Right renal cortex interstitium (tissue), 3 donors: ENCODE data around the gene CST7. TPM values are rescaled to one million over a fixed set of nuclear protein-coding genes. Genes with fewer than 3 reads are reported as not detected.

Source experiments
- DNase-seq, 3 donors: peaks; one replicate each; pipeline ENCODE4 v3.0.0-alpha.2; 2013; ENCODE audit warnings: low read depth in 3 of 3, low spot score in 2 of 3
- polyA plus RNA-seq, 3 donors: library from polyadenylated mRNA; unstranded; fragments of 120-200 nt; gene quantifications; one replicate each; pipeline ENCODE4 v1.2.1, GENCODE V29; 2013; ENCODE audit not compliant: insufficient read length in 3 of 3

The CST7 gene
- polyA plus RNA-seq, 3 donors, result 0.12 to 0.79 (median 0.51) TPM

DNA sequence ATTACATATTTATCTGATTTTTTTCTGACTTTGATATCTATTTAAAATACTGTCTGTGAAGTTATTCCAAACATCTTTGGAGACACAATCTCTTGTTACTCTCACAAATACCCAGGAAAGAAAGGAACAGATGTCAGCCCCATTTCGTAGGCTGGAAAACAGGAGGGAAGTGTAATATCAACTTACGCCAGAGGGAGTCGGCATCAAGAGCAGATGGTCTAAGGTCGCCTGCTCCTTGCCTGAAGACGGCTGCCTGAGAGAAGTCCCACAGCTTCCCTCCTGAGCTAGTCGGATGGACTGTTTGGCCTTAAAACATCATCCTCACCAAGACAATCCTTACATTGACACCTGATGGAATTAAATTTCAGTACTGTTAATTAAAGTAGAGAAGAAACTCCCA is 13.4 kb downstream of the CST7 start:
- no peak for DNase-seq

DNA sequence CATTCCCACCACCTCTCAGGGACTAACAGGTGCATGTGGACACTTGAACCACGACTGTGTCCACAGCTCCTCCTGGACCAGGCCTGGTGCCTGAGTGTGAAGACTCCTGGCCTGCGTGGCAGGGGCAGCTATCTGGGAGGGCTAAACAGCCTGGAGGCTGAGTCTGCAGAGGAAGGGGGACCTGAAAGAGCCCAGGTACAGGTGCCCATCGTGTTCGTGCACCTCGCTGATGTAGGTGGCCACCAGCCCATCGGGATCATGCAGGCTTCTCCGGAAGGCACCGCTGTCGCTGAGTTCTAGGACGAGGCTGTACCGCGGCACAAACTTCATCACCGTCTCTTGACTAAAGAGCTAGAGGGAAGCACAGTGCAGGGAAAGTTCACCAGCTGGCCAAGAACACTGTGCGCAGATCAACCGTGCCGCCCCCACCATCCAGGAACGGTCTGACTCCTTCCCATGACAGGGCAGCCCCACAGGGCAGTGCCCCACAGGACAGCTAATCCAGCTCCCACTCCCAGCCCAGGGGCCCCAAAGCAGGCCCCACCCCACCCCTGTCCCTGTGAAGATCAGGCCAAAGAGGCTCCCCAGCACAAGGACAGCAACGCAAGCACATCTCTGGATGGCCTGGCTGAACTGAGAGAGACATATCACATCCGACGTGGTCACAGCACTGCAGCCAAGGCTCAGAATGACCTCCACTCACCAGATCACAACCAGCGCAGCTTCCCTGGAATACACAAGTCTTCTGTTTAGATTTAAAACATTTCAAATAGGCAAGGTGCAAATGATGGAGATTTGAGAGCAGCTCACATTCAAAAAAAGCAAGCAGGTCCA is 14.8 kb downstream of the CST7 start:
- no peak for DNase-seq

DNA sequence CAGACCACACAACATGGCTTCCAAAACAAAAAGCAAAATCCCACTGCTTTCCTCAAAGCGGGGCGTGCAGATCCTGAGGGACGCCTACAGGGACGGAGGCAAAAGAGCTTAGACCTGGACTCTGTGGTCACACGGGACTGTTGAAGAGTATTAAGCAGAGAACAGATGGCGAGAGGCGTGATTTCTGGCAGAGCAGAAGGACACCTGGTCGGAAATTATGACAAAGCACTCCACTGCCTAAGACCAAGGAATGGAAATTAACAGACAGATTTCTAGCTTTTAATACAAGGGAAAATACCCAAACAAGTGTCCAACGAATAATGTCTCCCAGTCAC is 15.4 kb downstream of the CST7 start:
- DNase-seq, result no peak

DNA sequence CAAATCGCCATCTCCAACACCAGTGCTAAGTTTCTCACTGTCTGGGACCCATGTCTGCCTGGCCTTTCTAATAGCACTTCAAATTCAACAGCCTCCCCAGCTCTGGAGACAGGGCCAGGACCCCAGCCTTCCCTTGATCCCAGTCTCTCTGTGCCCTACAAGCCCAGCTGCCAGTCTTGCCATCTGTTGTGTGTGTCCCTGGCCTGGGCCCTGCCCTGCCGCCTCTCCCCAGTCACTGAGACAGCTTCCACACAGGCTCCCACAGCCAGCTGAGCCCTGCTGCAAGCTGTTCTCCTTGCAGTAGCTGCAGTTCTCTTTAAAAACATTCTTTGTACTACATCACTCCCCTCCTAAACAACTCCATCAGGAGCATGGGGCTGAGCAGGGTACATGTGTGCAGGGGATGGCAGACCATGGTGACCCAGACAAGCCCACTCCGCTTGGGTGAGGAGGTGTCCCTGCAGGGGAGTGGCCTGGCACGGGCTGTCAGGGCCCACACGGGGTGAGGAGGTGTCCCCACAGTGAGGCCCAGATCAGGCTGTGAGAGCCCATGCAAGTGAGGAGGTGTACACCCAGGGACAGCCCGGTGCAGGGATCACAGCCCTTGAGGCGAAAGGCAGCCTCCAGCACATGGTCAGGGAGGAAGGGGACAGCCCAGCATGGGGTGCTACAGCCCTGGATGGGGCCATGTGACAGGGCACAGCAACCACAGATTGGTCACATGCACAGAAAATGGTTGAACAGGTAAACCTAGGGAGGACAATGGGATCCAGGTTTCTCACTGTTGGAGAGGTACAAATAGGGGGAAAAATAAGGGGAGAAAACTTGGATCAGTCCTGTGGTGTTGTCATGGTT is 16.2 kb downstream of the CST7 start:
- no peak for DNase-seq

DNA sequence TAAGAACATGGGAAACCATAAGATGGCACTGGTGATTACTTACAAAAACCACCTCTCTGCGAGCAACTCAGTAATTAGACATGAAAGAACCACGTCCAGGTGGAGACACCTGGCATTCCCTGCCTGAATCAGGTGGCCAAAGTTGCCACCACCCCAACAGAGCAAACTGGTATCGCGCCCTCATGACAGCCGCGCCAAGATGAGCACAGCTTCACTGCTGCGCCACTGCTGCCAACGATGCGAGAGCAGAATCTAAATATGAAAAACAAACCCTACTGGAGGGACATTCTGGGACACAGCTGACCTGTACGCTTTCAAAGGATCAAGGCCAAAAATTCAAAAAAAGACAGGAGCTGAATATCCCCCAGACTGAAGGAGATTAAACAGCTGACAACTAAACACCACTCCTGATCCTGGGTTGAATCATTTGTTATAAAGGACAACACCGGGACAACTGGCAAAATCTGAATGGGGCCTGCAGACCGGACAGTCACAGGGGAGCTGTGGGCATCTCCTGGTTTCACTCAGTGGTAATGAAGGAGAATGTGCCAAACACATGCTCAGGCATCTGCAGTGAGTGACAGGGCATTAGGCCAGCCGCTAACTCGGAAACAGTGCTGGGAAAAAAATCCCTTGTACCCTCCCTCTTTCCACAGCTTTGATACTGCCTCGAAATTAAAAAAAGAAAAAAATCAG is 17.4 kb downstream of the CST7 start:
- no peak for DNase-seq

DNA sequence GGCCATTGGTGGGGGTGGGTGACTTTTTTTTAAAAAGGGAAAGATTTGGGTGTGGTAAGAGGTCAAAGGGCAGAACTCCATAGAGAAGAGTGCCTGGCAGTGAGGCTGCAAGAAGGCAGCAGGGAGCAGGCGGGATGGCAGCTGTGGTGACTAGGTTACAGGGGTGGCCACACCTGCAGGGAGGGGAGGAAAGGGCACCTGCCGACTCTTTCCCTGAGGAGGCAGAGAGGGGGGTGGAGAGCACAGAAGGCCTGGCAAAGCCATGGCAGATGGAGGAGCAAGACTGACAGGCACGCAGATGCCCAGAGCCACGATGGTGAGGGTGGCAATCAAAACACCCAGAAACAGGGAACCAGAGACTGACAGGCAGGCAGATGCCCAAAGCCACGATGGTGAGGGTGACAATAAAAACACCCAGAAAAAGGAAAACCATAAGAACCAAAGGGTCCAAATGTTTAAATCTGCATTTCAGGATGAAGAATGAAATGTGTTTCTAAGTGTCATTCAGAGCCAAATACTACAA is 19.3 kb downstream of the CST7 start:
- DNase-seq, result no peak

DNA sequence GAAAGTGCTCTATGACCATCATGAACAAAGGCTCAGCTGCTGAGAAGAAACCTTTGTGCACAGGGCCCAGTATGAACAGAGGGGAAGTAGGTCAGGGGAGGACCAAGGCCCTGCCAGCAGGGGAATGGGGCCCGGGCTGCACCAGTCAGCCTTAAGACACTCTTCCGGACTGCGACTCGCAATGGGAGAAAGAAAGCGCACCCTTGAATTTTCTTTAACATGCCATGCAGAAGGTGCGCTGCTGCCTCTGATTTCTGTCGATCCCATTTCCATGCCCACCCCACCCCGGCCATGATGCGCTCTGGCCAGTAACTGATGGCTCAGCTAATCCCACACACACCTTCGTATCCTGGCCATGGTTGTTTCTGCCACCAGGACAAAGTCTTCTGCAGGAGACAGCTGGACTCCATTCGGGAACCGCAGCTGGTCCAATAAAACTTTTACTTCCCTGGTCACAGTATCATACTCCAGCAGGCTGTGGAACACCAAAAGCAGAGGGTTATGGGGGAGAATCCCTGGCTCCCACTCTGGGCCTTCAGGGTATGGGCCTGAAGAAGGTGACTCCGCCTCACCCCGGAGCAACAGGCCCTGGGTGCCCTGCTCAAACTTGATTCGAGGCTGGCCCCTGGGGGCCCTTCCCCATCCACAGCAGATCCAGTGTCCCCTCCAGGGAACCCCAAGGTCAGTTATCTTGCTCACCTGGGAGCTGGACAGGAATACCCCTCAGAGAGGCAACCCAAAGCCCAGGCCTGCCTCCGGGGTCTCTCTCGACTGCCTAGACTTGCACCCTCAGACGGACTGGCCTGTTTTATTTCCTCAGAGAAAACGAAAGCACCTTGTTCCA is 20.3 kb downstream of the CST7 start:
- DNase-seq, result no peak

- no peak for DNase-seq
Measured at GRCh38 chr20:24970030-24970553, 21.0 kb downstream of the CST7 start.

DNA sequence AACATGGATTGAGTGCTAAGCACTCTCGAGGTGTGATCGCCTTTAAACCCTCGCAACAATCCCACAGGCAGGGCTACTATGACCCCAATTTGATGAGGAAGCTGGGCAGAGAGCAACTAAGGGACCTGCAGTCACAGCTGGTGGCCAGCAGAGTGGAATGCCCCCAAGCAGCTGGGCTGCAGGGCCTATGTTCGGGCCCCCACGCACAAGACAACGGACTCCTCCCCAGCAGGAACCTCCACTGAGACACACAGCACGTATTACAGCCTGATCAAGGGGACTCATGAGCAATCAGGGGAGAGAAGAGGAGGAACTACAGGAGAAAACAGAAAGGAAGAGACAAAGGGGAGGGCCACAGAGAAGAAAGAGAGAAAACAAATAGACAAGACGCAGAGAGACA is 21.7 kb downstream of the CST7 start:
- DNase-seq, result no peak

DNA sequence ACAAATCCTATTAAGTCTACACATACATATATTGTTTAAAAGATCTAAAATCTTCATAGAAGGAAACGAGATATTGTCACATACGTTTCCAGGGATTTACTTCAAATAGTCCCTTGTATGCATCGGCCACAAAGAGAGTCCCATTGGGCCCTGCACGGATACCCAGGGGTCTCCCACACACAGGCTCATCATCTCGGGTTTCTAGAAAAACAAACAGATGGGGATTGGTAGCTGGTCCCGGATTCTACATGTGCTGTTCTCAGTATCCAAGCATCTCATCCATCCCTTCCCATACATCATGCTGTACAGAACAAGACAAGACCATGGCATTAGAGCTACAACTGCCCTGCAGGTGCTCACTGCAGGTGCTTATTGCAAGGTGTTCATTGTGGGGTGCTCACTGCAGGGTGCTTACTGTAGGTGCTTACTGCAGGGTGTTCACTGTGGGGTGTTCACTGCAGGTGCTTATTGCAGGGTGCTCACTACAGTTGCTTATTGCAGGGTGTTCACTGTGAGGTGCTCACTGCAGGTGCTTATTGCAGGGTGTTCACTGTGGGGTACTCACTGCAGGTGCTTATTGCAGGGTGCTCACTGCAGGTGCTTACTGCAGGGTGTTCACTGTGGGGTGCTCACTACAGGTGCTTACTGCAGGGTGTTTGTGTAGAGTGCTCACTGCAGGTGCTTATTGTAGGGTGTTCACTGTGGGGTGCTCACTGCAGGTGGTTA is 22.5 kb downstream of the CST7 start:
- no peak for DNase-seq

DNA sequence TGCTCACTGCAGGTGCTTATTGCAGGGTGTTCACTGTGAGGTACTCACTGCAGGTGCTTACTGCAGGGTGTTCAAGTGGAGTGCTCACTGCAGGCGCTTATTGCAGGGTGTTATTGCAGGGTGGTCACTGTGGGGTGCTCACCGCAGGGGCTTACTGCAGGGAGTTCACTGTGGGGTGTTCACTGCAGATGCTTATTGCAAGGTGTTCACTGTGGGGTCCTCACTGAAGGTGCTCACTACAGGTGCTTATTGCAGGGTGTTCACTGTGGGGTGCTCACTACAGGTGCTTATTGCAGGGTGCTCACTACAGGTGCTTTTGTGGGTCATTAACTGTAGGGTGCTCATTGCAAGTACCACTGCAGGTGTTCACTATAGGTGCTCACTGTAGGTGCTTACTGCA is 23.3 kb downstream of the CST7 start:
- no peak for DNase-seq

DNA sequence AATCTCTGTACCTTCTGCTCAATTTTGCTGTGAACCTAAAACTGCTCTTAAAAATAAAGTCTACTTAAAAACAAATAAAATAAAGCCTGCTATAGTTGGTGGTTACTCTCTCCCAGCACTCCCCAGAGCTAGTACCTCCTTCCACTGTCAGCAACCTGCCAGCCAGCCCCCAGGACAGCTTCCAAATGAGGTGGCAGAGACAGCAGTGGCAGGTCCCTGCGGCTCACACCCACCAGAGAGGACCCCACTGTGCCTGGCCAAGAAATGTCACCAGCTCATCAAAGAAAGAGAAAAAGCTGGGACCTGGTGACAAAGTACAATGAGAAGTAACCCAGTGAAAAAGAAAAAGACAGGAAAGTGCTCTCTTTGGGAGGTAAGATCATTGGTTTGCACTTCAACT is 28.3 kb downstream of the CST7 start:
- no peak for DNase-seq

DNA sequence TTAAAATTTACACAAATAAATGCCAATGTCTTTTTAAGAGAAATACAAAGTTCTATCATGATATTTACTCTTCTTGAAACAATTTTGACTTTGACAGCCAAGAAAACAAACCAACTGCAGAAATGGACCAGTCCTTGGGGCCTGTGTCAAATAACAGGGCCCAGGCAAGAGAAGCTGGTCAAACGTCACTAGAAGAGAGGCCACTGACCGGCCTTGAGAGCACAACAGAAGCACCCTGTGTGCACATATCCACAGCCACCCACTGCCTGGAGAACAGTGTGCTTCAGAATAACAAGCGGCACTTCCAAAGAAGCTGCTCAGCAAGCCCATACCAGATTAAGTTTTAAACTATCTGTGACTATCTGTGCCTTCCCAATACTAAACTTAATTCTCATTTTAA is 28.7 kb downstream of the CST7 start:
- DNase-seq, result no peak

GRCh38 chr20:24978513-24978912 is 29.4 kb downstream of the CST7 start:
- no peak for DNase-seq

DNA sequence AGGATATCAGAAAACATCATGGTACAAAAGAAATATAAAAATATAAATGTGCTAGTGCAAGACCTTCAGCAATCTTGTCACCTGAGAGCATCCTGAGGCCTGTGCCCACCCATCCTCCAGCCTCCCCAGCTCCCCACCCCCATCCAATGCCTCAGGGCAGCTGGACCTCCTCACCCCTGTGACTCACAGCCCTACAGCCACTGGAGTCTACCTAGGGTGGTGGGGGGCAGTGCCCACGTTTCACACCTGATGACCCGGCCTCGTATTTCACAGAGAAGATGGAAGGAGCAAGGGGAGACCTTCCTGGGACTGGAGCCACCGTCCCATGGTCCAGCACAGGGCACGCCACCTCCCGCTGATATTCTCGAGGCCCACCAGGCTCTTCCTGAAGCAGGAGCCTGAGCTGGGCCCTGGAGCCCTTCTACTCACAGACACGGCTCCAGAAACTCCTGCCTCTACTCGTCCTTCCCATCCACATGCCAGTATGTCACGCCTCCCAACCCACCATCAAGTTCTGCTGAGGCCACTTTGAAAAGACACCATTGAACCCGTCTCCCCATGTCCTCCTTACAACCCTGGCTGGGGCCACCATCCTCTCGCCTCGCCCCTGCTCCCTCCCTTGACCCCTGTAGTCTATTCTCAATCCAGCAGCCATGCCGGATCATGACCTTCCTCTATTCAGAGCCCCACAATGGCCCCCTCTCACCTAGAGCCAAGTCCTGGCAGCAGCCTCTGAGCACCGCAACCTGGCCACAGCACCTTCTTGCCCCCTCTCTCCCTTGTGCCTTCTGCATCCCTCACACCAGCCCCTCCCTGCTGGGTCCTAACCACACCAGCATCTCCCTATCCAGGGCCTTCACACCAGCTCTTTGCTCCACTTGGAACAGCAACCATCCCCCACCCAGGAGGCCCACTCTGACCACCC is 30.2 kb downstream of the CST7 start:
- DNase-seq, result no peak

- no peak for DNase-seq
Measured at GRCh38 chr20:24980291-24981053, 31.4 kb downstream of the CST7 start.

DNA sequence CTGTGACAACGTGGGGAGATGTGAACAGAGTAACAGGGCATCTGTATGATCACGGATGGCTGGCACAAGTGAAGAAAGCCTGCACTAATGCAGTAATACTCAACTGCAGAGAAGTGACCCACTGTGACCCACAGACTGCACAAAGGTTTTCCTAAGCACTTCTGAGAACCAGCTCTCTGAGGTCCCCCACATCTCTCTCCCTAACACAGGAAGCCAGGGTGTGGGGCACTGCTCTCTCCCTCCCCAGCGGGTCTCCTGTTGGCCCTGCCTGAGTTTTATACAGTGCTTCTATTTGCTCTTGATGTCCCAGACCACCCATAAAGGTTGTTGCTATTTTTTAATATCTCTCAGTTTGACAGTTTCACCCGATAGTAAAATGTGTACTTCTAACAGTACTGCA is 32.2 kb downstream of the CST7 start:
- no peak for DNase-seq

DNA sequence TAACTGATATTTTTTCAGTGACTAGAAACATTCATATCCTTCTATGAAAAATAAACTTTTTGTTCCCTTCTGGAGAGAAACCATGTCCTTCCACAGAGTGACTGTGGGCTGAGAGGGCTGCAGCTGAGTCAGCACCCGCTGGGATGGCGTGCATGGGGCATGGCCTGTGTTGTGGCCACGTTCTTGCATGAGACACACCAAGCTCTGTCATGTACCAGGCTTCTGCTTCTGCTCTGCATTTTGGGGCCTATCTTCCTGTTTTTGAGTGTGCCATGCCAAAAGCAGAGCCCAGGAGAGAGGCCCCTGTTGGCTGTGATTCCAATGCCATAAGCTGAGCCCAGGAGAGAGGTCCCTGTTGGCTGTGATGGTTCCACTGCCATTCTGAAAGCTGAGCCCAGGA is 32.7 kb downstream of the CST7 start:
- DNase-seq, result no peak
